Left lung (tissue), 10 donors: ENCODE data around the gene SMC4. TPM values are rescaled to one million over a fixed set of nuclear protein-coding genes. Genes with fewer than 3 reads are reported as not detected.

Experiments
- ATAC-seq: fragments of 200-7000 bp; cut with Tn5 transposase; one replicate; pipeline ENCODE4 v1.9.1; 2020; ENCODE audit warnings: moderate library complexity
- DNase-seq, 4 donors: peaks; one replicate each; pipeline ENCODE4 v3.0.0-alpha.2; 2013 to 2020
- H3K27ac ChIP-seq, 2 donors: fragments of 200-600 bp; sonication (generic) in 1 of 2; one replicate each; pipeline versions ENCODE4 v1.5.0 to v1.8.0; 2020 to 2021
- H3K27me3 ChIP-seq, 2 donors: fragments of 200-600 bp; sonication (generic) in 1 of 2; one replicate each; pipeline versions ENCODE4 v1.5.0 to v1.8.0; 2020 to 2021
- H3K36me3 ChIP-seq, 2 donors: fragments of 200-600 bp; sonication (generic) in 1 of 2; one replicate each; pipeline versions ENCODE4 v1.5.0 to v1.8.0; 2020 to 2021
- H3K4me1 ChIP-seq, 2 donors: fragments of 200-600 bp; one replicate each; pipeline ENCODE4 v1.8.0; 2021
- H3K4me3 ChIP-seq, 2 donors: fragments of 200-600 bp; sonication (generic) in 1 of 2; one replicate each; pipeline versions ENCODE4 v1.5.0 to v1.8.0; 2020 to 2021; ENCODE audit warnings: mild to moderate bottlenecking in 1 of 2
- H3K9me3 ChIP-seq, 2 donors: fragments of 200-600 bp; sonication (generic) in 1 of 2; one replicate each; pipeline versions ENCODE4 v1.5.0 to v1.8.0; 2020 to 2021
- CTCF ChIP-seq, 2 donors: fragments of 200-600 bp; sonication (generic) in 1 of 2; IDR thresholded peaks; one replicate each; pipeline versions ENCODE4 v1.5.0 to v1.8.0; 2021; ENCODE audit warnings: antibody characterized with exemption in 2 of 2
- intact Hi-C, 2 donors: fragments of 100-400 bp; cut with DNase I; formaldehyde crosslinking; loops; one replicate each; pipeline versions ENCODE4 v1.11.2 to v1.14.2; 2022
- microRNA-seq, 2 donors: library from miRNA; unstranded; fragments of <30 nt; microRNA quantifications; one replicate each; pipeline ENCODE4, GENCODE V29; 2019
- polyA plus RNA-seq, 6 donors: library from polyadenylated mRNA; unstranded; fragments of 120-200 nt; gene quantifications; one replicate each; pipeline ENCODE4 v1.2.1, GENCODE V29; 2013; ENCODE audit not compliant: insufficient read length in 6 of 6
- total RNA-seq, 2 donors: library from RNA; stranded (reverse); fragmentation: NEBNext Ultra II Directional; extraction: Animal tissue kit (Norgen Biotek cat#: 25700); gene quantifications; one replicate each; pipeline ENCODE4 v1.2.1, GENCODE V29; 2021
- donor health status: DM: no; HTN: yes; CAD: no.
- donor health status: DM: no; HTN: no; CAD: no.

Gene SMC4
- total and polyA plus RNA-seq, 8 donors = 68.6 to 224 (median 142) TPM

GRCh38 chr3:160478338-160478737 lies 78.9 kb downstream of the SMC4 start:
- no peak for TF ChIP-seq CTCF (IDR thresholded peaks at IDR 0.05)
- no peak for ATAC-seq
- H3K9me3 ChIP-seq = no peaks in the 10 kb centered on the region
- H3K4me1 ChIP-seq = no peaks in the 10 kb centered on the region
- no peak overlapping the region for H3K27ac ChIP-seq
- no peak for DNase-seq
- intact Hi-C loops = no loop called here
- H3K27me3 ChIP-seq = no peaks in the 10 kb centered on the region
- H3K36me3 ChIP-seq = no peaks in the 10 kb centered on the region
- no peak overlapping the region for H3K4me3 ChIP-seq

GRCh38 chr3:160479376-160479775 lies 79.9 kb downstream of the SMC4 start:
- no peak for ATAC-seq
- Histone ChIP-seq H3K36me3 (no peaks in the 10 kb centered on the region), H3K4me1 (no peaks in the 10 kb centered on the region), H3K4me3 (no peak overlapping the region), H3K27ac (no peak overlapping the region), H3K9me3 (no peaks in the 10 kb centered on the region), H3K27me3 (no peaks in the 10 kb centered on the region)
- no peak for TF ChIP-seq CTCF (IDR thresholded peaks at IDR 0.05)
- intact Hi-C loops = no loop called here
- no peak for DNase-seq

DNA sequence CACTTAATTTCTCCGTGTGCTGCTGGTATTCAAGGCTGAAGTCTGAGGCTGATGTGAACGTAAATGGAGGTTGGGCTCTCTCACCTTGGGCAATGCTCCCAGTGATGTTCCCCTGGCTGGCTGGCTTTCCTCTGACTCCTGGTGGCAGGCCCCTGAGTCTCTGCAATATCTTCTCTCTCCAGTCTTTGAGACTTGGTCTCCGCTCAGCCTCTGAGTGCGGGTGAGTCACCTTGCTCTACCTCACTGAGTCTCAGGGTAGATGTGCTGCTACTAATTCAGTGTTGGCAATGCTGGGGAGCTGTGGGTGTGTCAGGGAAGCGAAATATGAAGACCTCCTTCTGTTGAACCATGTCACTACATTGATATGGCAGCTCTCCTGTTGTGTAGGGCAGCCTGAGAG lies 81.5 kb downstream of the SMC4 start:
- H3K36me3 ChIP-seq = no peaks in the 10 kb centered on the region
- no peak overlapping the region for H3K27ac ChIP-seq
- intact Hi-C loops = no loop called here

DNA sequence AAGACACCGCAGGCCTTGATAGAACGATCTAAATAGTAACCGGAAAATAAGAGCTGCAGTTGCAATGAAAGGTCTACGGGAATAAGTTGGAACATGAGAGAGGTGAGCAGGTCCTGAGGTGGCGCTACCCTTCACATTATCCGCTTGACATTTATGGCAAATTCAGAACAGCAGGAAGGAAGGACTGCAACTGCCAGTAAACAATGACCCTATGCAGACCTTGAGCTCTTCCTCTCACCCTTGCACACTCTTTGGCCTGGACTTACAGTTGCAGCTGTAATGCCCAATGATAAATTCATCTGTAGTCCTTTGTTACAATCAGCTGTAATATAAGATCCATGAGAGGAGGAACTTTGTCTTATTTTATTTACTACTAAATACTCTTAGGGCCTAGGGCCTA lies 82.4 kb downstream of the SMC4 start:
- TF ChIP-seq CTCF (IDR thresholded peaks at IDR 0.05) = no peak
- Histone ChIP-seq H3K27me3 (no peaks in the 10 kb centered on the region), H3K4me1 (no peaks in the 10 kb centered on the region), H3K36me3 (no peaks in the 10 kb centered on the region), H3K27ac (no peak overlapping the region), H3K9me3 (no peaks in the 10 kb centered on the region), H3K4me3 (no peak overlapping the region)
- intact Hi-C loops = no loop called here
- no peak for DNase-seq
- no peak for ATAC-seq

More for the DNA sequence above, 81.5 kb downstream of the SMC4 start:
- no peaks in the 10 kb centered on the region for H3K9me3 ChIP-seq
- H3K4me3 ChIP-seq = no peak overlapping the region
- DNase-seq = no peak
- H3K4me1 ChIP-seq = no peaks in the 10 kb centered on the region
- no peaks in the 10 kb centered on the region for H3K27me3 ChIP-seq
- TF ChIP-seq CTCF (IDR thresholded peaks at IDR 0.05) = no peak
- ATAC-seq = no peak

DNA sequence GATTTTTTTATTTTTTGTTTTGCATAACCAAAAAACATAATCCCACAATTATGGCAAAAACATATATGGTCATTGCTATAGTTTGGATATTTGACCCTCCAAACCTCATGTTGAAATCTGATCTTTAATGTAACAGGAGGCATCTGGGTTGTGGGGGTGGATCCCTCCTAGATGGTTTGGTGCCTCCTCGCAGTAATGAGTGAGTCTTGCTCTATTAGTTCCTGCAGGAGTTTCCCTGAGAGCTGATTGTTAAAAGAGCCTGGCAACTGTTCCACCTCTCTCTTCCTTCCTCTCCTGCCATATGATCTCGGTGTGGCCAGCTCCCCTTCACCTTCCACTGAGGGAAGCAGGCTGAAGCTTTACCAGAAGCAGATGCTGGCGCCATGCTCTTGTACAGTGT lies 83.3 kb downstream of the SMC4 start:
- Histone ChIP-seq H3K27me3 (no peaks in the 10 kb centered on the region), H3K36me3 (no peaks in the 10 kb centered on the region), H3K4me1 (no peaks in the 10 kb centered on the region), H3K9me3 (no peaks in the 10 kb centered on the region), H3K4me3 (no peak overlapping the region), H3K27ac (no peak overlapping the region)
- no peak for DNase-seq
- no peak for ATAC-seq
- intact Hi-C loops = no loop called here
- TF ChIP-seq CTCF (IDR thresholded peaks at IDR 0.05) = no peak

Small RNAs within 50 kb of the gene (microRNA-seq; reads per million reads assigned to microRNA genes)
- 2,035 to 2,270 reads per million in 2 donors for gene MIR15B
- gene MIR16-2 = 647 to 1,391 reads per million in 2 donors

Other genes starting within 250 kb of the SMC4 start
- 1 to 10 TPM in 1 of 2 donors, under 1 TPM in 1; 0.55 to 1.9 TPM for gene C3orf80, start 174.2 kb upstream of the SMC4 start, total RNA-seq
- 1 to 10 TPM; 6.2 to 9.3 (median 7.9) TPM for gene C3orf80, start 174.2 kb upstream of the SMC4 start, polyA plus RNA-seq
- 10 to 100 TPM; 27.9 to 45.0 TPM for gene IFT80, start 425 bp upstream of the SMC4 start, total RNA-seq
- 10 to 100 TPM; 69.9 to 92.0 (median 78.7) TPM for gene IFT80, start 425 bp upstream of the SMC4 start, polyA plus RNA-seq
- gene TRIM59, start 50.1 kb downstream of the SMC4 start, total RNA-seq = 1 to 10 TPM; 4.3 to 8.7 TPM
- gene TRIM59, start 50.1 kb downstream of the SMC4 start, polyA plus RNA-seq = 10 to 100 TPM; 18.5 to 29.3 (median 24.1) TPM
- 10 to 100 TPM; 50.9 to 56.8 TPM for gene KPNA4, start 165.9 kb downstream of the SMC4 start, total RNA-seq
- gene KPNA4, start 165.9 kb downstream of the SMC4 start, polyA plus RNA-seq = 10 to 100 TPM; 47.2 to 64.2 (median 59.7) TPM